Measurements from ENCODE around the gene COLEC12.

COLEC12 gene

DNA sequence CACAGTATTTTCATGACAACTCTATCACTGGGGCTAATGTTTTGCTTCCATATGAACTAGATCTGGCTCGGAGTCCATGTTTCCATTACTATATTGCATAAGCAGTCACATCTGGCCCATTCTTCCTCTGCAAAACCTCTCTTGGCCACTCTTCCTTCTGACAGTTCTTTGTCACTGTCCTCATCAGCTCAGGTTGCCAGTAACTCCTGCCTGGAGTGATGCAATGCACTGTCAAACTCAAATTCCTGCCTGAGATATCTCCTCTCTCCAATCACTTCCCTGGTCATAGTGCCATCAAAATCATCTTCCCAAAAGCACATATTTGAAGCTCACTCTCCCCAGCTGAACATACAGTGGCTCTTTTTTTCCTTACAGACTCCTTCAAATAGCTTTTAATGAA, 66.1 kb downstream of the COLEC12 start:
- no peak for DNase-seq

DNA sequence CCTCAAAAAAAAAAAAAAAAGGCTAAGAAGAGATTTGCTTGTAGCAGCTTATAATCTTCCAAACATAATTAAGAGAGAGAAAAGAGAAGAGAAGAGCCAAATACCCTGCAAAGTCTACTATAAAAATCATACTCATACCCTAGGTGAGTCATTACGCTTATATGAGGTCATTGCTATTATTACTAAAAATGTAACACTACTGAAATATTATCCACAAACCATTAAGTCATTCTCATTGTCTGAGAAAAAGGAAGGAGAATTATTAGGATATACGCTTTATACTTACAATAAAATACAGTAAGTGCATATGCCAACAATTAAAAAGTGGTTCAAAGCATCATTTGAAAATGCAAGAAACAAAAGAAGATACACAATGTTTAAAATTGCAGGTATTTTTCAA, 66.5 kb downstream of the COLEC12 start:
- DNase-seq: no peak

DNA sequence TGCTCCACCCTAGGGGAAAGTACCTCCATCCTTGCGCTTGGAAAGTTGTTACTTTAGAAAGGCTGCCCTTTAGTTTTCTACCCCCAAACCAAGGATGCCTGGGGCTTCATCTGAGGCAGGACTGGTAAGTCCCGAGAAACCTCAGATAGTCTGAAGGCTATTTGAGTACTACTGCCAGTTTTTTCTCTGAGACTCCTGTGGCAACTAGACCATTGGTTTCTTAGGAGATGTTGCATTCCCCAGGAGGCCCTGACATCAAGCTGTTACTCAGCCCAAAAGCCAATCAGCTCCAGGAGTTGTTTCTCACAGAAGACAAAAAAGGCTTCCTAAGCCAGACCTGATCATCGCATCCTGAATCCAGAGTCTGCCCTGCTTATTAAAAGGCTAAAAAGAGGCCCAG, 67.2 kb downstream of the COLEC12 start:
- DNase-seq: no peak

DNA sequence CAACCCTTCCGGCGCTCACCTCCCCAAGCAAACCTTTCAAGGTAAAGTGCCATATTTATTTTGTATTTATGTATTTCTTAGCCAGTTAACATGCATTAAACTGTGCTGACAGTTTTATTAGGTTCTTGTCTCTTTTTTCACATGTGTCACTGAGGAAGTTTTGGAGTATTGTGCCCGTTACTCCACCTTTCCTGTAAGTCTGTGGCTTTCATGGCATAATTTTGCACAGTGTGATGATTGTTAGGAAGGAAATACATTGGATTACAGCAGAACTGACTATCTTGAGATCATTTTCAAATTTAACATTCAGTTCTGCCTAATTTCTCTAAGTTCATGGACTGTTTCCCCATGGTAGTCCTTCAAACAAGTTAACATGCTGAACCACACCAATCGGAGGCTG, 67.7 kb downstream of the COLEC12 start:
- no peak for DNase-seq

DNA sequence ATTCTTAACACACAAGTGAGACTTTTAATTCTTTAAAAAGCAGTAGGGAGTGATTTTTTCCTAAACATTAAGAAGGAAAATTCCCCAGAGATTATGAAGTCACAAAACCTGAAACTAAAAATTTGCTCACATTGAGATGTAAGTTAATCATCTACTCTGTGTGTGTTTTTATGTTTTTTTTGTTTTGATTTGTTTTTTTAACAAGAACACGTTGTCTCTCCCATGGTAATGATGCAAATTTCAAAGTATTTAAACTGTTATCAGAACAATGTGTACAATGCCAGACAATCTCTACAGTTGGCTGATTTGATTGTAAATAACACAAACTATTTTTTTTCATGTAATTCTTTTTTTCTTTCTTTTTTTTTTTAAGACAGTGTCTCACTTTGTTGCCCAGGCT, 71.5 kb downstream of the COLEC12 start:
- no peak for DNase-seq

DNA sequence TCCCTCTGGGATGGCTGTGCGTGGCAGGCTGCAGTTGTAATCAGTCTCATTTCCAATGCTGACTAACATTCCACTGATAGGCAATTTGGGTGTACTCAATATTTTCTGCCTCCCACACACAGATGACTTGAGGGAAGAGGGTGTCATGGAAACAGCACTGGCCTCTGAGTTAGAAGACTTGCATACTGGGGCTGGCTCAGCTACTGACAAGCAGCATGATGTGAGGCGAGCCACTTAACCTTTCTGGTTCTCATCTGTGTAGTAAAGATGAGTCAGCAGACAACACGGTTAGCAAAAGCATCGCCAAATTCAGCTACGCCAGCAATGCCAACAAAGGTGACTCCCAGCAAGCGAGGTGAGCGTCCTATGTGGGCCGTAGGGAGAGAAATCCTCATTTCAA, 73.5 kb downstream of the COLEC12 start:
- DNase-seq: no peak

DNA sequence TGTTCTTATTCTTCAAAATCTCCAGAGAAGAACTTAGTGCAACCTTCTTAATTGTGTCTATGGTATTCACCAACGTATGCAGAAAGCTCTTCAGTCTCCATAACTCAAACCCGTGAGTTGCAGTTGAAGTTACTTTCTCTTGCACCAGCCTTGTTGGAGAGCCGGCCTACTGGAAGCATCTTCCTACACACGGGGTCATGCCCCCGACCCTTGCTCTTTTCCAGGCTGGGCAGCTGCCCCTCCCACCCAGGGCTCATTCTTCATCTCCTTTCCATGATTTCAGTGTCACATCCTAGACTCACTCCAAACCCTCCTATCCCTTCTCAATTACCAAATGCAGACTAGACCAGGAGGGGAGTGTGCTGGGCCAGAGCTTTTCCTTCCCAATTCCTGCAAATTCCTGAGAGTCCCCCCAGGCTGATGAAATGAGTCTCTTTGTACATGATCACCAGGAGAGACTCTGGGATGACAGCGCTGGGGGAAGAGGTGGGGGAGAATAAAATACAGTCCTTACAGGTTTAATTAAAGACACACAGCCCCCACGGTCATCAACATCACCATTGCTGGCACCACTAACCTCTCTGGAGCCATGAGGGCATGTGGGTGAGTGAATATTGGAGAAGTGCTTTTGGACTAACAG, 75.3 kb downstream of the COLEC12 start:
- no peak for DNase-seq

DNA sequence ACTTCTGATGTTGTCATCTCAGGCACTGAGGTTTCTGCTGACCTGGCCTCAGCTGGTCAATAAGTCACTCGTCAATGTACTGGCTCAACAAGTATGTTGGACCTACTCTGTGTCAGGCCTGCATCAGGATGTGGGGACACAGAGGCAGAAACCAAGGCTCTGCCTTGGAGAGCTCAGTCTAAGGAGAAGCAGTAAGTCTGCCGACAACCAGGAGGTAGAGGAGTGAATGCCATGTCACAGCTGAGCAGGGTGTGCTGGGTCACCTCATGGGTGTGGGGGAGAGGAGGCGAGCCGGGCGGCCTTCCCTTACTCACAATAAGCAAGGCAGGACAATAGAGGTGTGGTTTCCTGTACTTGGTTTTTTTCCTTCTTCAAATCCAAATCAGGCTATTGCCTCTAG, 75.8 kb downstream of the COLEC12 start:
- no peak for DNase-seq

DNA sequence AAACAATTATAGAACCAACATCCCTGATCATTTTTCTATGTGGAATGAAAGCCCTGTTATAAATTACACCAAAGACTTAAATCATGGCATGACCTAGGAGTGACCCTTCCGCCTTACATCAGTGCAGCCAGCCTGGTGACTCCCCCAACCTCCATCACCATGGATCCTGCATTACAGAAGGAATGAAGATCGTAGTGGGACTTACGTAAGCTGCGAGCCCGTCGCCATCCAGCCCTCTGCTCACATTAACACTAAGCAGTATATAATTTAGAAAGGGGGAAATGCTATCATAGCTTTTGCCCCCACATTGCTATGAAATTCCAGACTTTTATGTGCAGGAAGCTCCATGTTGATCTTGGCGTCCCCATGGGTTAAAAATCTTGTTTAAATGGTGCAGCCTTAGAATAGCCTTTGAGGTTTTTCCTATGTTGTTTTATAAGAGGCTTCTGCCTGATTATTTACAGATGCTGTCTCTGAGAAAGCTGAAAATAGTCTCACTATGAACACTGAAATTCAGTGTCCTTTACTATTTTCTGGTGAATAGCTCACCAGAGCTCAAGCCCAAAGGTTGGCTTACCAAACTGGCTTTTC, 76.3 kb downstream of the COLEC12 start:
- DNase-seq: no peak

DNA sequence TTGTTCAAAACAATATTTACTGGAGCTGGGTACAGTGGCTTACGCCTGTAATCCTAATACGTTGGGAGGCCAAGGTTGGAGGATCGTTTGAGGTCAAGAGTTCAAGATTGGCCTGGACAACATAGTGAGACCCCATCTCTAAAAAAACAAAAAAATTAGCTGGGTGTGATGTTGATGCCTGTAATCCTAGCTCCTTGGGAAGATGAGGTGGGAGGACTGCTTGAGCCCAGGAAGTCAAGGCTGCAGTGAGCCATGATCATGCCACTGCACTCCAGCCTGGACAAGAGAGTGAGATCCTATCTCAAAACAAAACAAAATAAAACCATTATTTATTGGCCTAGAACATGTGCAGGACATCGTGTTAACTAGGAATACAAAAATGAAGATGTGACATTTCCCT, 77.5 kb downstream of the COLEC12 start:
- DNase-seq: no peak

DNA sequence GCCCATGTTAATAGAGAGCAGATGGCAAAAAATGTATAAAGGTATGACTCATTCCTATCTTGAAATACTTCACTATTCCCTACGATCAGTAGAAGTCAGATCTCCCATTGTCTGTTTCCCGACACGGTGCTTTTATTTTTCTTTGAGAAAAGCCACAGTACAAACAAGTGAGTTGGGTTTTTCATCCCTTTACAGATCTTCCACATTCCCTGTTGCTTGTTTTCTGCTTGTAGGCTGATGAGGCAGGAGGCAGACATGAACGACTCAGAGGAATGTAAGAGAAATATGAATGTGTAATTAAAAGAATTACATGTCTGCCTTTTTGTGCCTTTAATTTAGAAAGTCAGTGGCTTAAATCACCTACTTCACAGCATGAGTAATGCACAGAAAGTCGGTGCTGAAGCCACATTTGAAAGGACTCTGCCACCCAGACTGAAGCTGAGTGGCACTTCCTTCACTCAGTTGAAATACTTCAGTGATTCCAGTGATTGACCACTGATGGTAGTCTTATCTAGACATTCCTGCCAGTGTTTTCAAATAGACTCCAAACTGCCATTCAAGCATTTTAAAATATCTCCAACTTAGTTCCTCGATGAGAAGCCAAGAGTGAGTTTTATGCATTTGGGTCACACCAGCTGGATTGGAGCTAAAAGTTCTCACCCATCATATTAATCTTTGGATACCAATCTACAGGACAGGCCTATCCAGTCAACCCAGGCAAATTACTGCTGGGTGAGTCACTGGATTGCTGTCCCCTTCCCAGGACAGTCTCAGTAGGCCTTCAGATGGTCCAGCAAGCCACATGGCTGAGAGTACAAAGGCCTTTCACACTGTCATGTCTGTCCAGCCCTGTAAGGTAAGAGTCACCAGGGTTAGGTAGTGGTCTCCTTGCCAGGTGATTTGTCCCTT, 79.0 kb downstream of the COLEC12 start:
- no peak for DNase-seq

DNA sequence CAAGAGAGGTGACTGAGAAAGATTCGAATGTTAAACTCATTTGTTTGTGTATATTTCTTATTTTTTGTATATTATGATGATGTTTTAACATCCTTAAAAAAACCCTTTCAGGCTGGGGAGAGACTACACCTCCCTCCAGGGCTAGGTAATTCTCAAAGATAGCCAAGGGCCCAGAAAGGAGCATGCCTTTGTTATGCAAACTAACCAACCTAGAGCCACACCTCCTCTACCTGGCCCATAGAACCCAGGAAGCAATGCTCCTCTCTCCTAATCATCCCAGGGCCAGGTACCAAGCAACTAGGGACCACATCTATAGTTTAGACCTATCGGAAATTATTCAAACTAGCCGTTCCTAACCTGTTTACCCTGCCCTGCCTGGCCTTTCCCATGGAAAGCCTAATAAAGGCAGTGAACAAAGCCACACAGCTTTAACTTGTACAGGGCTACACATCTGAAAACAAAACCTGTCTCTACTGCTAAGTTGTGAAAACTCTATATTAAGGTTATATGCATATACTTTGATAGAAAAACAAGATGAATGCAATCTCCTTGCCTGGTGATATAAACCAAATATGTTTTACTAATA, 79.7 kb downstream of the COLEC12 start:
- DNase-seq: no peak

DNA sequence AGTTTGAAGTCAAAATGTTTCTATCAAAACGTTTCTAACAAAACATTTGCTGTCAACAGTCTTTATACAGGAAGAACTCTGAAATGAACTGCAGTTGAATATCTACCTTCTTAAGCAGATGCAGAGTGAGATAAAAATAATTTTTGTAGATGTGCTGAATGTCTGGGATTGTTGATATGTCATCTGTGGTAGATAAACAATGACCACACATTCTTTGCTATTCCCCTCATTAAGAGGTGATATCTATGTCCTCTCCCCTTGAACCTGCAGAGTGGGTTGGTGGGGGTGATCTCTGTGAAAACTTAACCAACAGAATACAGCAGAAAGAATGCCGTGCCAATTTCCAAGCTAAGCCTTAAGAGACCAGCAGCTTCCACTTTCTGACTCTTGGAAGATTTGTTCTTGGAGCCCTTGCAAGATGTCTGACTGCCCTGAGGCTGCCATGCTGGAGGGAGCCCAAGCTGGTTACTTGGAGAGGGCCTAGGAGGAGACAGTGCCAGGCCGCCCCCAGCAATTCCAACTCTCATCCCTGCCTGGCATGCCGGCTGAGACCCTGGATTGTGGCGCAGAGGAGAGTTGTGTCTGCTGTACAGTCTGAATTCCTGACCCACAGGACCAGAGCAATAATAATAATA, 80.8 kb downstream of the COLEC12 start:
- no peak for DNase-seq

DNA sequence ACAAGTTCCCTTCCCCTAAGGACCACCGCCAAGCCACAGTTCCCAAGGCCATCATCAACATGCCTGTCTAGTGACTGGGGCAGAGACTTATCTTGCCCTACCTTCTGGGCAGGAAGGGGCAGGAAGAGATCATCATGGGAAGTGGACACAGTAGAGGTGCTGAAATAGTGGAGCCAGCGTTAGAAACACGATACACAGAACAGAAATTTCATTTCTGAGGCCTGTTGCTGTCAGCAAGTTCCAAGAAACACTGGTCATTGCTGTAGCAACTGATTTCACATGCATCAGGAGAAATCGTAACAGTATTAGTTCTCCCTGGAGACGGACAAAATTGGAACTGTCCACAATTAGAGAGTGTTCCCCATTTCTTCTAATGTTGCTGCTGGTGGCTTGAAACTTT, 83.0 kb downstream of the COLEC12 start:
- no peak for DNase-seq

DNA sequence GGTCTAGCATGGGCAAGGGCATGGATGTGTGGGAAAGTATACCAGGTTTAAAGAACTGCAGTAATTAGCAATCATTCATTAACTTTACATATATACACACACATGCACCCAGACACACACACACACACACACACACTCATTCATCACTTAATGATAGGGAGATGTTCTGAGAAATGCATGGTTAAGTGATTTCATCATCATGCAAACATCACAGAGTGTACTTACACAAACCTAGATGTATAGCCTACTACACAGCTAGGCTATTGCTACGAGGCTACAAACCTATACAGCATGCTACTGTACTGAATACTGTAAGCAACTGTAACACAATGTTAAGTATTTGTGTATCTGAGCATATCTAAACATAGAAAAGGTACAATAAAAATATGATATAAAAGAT, 83.6 kb downstream of the COLEC12 start:
- no peak for DNase-seq

DNA sequence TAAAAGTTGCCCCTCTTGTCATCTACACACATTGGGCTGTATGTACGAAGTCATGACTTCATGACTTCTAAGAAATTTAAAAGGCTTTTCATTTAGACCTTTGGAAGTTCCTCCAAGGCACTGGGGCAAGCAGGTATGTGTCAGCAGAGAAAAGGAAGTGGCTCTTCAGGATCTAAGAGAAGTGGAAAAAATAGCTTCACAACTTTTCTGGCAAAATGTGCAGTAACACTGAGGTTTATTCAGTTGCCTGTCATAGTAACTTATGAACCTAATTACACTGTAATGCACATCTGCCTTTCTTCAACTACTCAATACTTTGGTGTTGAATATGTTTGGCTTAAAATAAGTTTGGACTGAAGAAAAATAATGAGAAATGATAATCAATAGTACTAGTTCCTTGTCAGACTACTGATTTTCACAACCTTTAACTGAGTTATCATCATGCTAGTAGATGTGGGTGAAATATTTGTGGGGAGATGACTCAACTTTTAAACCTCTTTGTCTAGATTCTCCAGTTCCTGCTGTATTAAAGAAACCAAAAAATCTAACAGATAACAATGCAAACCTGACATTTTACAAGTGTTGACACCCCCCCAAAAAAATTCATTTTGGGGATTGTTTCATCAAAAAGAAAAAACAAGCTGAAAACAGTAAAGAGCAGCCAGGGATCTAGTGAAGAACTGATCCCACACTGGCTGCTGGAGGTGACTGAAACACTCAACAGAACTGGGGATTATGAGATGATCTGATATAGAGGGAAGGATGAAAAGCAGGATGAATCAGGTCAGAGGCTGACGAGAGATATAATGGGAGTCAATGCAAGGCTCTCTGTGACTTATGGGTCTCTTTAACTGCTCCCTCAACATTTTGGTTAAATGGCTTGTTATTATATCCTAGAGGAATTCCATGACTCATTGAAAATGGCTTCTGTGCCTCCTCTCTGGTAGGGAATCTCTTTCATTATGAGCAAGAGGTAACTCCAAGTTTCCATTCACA, 84.6 kb downstream of the COLEC12 start:
- no peak for DNase-seq

DNA sequence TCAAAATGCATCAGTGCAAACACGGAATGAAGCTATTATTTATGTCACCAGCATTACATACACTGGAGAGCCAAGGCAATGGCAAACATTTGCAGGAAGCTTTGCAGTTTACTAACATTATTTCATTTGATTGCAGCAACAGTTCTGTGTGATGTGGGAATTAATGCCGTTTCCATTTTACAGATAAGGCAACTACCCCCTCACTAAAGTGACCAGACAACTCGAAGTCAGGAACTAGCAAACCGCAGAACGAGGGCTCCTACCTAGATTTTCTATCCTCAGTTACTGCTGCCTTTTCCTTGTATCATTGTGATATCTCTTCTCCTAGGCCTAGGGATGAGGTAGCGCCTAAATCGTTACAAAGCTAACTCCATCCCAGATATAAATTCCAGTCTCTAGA, 85.5 kb downstream of the COLEC12 start:
- no peak for DNase-seq

DNA sequence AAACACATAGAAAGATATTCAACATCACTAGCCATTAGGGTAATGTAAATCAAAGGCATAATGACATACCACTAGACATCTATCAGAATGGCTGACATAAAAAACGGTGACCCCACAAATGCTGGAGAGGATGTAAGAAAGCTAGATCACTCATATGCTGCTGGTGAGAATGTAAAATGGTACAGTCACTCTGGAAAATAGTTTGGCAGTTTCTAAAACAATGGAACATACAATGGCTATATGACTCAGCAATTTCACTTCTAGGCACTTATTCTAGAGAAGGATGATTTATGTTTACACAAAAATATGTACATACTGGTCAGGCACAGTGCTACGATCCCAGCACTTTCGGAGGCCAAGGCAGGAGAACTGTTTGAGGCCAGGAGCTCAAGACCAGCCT, 87.3 kb downstream of the COLEC12 start:
- DNase-seq: no peak

DNA sequence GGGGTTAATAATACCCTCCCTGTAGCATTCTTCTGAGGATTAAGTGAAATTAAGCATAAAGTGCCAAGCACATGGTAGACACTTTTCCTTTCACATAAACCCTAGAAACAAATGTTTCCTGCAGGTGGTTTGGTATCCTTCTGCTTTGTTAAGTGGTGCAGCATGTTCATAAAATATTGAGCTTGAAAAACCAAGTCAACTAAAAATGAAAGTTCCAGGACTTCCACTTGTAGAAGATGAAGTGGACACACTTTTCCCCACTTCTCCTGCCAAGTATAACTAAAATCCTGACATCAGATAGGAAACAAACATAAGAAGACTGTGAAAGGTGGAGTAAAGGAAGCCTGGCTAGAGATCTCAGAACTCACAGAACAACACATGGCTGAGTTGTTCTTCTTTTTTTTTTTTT, 90.5 kb downstream of the COLEC12 start:
- DNase-seq: no peak

DNA sequence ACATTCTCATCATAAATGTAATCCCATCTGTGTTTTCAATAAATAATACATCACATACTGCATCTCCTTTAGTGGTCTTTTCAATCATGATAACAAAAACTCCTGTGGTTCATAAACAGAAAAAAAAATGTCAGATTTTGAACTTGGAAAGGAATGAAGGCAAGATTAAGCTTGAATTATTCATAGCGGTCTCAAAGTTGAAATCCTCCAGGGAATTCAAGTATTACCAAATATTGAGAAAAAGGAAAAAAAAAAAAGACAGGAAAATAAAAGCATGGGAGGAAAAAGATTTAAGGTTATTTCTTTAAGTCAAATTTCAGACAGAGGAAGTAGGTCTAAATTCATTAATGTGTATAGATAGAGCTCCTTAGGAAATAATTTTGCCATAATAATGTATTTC, 92.1 kb downstream of the COLEC12 start:
- no peak for DNase-seq

DNA sequence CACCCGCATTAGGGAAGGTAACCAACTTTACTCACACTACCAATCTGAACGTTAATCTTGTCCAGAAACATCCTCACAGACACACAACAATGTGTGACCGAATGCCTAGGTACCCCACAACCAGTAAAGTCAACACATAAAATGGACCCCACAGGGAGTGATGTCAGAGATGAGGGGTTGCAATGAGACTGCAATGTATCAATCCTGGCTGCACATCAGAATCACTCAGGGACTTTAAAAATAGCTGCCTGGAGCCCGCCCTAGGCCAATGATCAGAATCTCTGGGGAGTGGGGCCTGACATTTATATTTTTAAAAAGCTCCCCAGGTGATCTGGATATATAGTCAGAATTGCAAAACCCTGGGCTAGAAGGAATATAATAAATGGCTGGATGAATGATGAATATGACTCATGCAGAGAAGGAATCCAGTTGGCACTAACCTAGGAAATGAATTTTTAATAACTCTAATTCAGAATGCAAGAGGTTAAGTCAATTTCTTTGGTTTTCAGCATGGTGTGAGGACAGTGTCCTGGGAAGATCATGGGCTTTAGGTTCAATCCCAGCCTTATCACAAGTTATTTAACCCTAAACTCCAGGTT, 92.8 kb downstream of the COLEC12 start:
- no peak for DNase-seq

DNA sequence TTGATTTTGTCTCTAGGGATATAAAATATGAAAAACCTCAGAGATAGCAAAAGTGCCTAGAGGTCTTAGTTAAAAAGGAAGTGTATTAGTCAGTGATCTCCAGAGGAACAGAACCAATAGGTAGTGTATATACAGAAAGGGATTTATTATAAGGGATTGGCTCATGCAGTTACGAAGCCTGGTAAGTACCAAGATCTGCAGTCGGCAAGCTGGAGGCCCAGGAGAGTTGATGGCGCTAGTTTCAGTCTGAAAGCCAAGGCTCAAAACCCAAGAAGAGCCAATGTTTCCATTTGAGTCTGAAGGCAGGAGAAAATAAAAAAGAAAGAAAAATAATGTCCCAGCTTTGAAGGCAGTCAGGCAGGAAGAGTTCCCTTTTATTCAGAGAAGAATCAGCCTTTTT, 93.3 kb downstream of the COLEC12 start:
- no peak for DNase-seq
